LNCAP (cell line): ENCODE results near the gene DSCAML1.

Experiments
- CTCF ChIP-seq: fragments of 450-650 bp; IDR thresholded peaks from 2 replicates; pipeline ENCODE4 v1.5.1; 2017; ENCODE audit warnings: mild to moderate bottlenecking

DSCAML1 gene

GRCh38 chr11:117829369-117829725 is 32.3 kb upstream of the DSCAML1 start:
- no peak for TF ChIP-seq CTCF

- no peak for TF ChIP-seq CTCF
Measured at GRCh38 chr11:117828611-117829368, 31.8 kb upstream of the DSCAML1 start.

- TF ChIP-seq CTCF, result no peak
Measured at GRCh38 chr11:117827521-117828511, 30.8 kb upstream of the DSCAML1 start.

- TF ChIP-seq CTCF, result no peak
Measured at GRCh38 chr11:117826832-117827231, 29.8 kb upstream of the DSCAML1 start.

- no peak for TF ChIP-seq CTCF
Measured at GRCh38 chr11:117826190-117826570, 29.2 kb upstream of the DSCAML1 start.

- TF ChIP-seq CTCF, result no peak
Measured at GRCh38 chr11:117825538-117826189, 28.6 kb upstream of the DSCAML1 start.
